HL-60 (cell line): ENCODE data around the gene CFAP57.

Source experiments
- DNase-seq, 2 experiments: peaks; one replicate each; pipeline ENCODE4 v3.0.0-alpha.2; 2010 to 2020; ENCODE audit warnings: low read depth in 1 of 2, low spot score in 1 of 2
- H3K27ac ChIP-seq: fragments of 250-450 bp; sonication (Bioruptor Pico); replicated peaks from 2 replicates; pipeline ENCODE4 v1.5.1; 2020; ENCODE audit warnings: mild to moderate bottlenecking, moderate library complexity
- H3K27me3 ChIP-seq: fragments of 250-450 bp; sonication (Bioruptor Pico); 2 replicates; pipeline ENCODE4 v1.5.1; 2021; ENCODE audit warnings: mild to moderate bottlenecking, moderate library complexity; ENCODE audit not compliant: insufficient read depth, poor library complexity, severe bottlenecking
- H3K4me3 ChIP-seq: replicated peaks from 2 replicates; pipeline ENCODE4 v1.5.1; 2011; ENCODE audit warnings: mild to moderate bottlenecking, control low read depth, low read length; ENCODE audit not compliant: insufficient read depth
- GABPA ChIP-seq: IDR thresholded peaks from 2 replicates; pipeline ENCODE4 v1.6.1; 2012; ENCODE audit warnings: low read depth
- POLR2AphosphoS5 ChIP-seq: IDR thresholded peaks from 2 replicates; pipeline ENCODE4 v1.6.1; 2012; ENCODE audit warnings: low read depth
- SPI1 ChIP-seq: IDR thresholded peaks from 2 replicates; pipeline ENCODE4 v1.6.1; 2012; ENCODE audit warnings: low read depth, mild to moderate bottlenecking, borderline replicate concordance
- TF ChIP-seq, protein P1 (sequence below): IDR thresholded peaks from one replicate; pipeline ENCODE4 v1.5.1; 2011; ENCODE audit warnings: low read length, control low read depth, inconsistent platforms; ENCODE audit not compliant: insufficient read depth
- TF ChIP-seq, protein P2 (sequence below): IDR thresholded peaks from 2 replicates; pipeline ENCODE4 v1.6.1; 2012; ENCODE audit warnings: low read depth; ENCODE audit not compliant: insufficient replicate concordance

Gene CFAP57

DNA sequence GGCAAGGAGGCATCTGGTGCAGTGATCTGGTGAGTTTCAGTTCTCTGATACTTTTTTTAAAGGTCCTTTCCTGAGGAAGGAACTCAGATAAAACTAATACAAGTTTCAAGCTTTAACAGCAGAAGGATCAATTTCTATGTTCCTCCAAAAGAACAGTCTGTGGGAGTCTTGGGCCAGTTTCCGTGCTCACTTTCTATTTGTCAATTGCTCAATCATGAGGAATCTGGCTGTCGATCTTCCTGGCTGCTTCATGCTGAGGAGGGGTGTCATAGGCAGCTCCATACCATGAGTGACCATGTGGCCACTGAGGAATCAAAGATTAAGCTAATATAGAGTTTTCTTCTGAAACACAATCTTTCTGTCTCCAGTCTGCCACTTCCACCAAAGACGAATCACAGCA lies 86.2 kb downstream of the CFAP57 start:
- TF ChIP-seq GABPA (no peak), POLR2AphosphoS5 (no peak), SPI1 (no peak)
- TF ChIP-seq, protein P1, sequence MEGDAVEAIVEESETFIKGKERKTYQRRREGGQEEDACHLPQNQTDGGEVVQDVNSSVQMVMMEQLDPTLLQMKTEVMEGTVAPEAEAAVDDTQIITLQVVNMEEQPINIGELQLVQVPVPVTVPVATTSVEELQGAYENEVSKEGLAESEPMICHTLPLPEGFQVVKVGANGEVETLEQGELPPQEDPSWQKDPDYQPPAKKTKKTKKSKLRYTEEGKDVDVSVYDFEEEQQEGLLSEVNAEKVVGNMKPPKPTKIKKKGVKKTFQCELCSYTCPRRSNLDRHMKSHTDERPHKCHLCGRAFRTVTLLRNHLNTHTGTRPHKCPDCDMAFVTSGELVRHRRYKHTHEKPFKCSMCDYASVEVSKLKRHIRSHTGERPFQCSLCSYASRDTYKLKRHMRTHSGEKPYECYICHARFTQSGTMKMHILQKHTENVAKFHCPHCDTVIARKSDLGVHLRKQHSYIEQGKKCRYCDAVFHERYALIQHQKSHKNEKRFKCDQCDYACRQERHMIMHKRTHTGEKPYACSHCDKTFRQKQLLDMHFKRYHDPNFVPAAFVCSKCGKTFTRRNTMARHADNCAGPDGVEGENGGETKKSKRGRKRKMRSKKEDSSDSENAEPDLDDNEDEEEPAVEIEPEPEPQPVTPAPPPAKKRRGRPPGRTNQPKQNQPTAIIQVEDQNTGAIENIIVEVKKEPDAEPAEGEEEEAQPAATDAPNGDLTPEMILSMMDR: no peak
- TF ChIP-seq, protein P2, sequence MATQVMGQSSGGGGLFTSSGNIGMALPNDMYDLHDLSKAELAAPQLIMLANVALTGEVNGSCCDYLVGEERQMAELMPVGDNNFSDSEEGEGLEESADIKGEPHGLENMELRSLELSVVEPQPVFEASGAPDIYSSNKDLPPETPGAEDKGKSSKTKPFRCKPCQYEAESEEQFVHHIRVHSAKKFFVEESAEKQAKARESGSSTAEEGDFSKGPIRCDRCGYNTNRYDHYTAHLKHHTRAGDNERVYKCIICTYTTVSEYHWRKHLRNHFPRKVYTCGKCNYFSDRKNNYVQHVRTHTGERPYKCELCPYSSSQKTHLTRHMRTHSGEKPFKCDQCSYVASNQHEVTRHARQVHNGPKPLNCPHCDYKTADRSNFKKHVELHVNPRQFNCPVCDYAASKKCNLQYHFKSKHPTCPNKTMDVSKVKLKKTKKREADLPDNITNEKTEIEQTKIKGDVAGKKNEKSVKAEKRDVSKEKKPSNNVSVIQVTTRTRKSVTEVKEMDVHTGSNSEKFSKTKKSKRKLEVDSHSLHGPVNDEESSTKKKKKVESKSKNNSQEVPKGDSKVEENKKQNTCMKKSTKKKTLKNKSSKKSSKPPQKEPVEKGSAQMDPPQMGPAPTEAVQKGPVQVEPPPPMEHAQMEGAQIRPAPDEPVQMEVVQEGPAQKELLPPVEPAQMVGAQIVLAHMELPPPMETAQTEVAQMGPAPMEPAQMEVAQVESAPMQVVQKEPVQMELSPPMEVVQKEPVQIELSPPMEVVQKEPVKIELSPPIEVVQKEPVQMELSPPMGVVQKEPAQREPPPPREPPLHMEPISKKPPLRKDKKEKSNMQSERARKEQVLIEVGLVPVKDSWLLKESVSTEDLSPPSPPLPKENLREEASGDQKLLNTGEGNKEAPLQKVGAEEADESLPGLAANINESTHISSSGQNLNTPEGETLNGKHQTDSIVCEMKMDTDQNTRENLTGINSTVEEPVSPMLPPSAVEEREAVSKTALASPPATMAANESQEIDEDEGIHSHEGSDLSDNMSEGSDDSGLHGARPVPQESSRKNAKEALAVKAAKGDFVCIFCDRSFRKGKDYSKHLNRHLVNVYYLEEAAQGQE: no peak
- no peak for DNase-seq
- no peak overlapping the region for H3K27ac ChIP-seq
- H3K4me3 ChIP-seq: no peak overlapping the region
- no peaks in the 10 kb centered on the region for H3K27me3 ChIP-seq

DNA sequence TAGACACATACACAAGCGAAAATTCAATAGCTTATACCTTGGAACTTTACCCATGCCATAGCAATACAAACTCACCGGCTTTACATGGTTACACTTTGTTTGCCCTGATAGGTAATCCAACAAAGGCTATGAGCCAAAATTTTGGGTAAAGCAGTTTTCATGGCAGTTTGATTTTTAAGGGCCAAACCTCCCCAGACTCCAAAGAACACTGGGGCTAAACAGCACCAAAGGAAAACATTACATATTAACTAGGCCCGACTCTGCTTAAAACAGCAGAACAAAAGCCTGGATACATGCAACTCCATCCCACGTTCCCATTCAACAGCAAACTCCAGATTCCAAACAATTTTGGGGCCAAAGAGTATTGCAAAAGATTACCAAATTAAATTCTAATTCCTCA lies 93.3 kb downstream of the CFAP57 start:
- TF ChIP-seq, protein P1: no peak
- TF ChIP-seq, protein P2: no peak
- TF ChIP-seq GABPA: no peak
- no peak for TF ChIP-seq SPI1
- TF ChIP-seq POLR2AphosphoS5: no peak
- H3K4me3 ChIP-seq: no peak overlapping the region
- H3K27ac ChIP-seq: no peak overlapping the region
- no peaks in the 10 kb centered on the region for H3K27me3 ChIP-seq
- no peak for DNase-seq

DNA sequence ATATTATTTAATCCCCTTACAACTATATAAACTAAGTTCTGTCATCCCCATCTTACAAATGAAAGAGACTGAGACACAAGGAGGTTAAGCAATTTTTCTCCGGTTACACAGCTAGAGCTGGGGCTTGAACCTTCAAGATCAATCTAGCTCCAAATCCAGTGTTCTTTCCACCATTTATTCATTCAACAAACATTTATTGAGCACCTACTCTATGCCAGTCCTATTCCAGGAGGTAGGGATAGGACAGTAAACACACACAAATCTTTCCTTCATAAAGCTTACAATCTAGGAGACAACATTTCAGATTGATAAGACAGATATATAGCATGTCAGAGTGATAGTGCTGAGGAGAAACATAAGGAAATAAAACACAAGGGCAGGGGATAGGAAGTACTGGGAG lies 94.8 kb downstream of the CFAP57 start:
- DNase-seq: no peak
- H3K27me3 ChIP-seq: no peaks in the 10 kb centered on the region
- H3K27ac ChIP-seq: no peak overlapping the region
- TF ChIP-seq SPI1 (no peak), GABPA (no peak), POLR2AphosphoS5 (no peak)
- TF ChIP-seq, protein P2: no peak
- TF ChIP-seq, protein P1: no peak
- no peak overlapping the region for H3K4me3 ChIP-seq
